ENCODE results near the gene USP9Y. TPM values are rescaled to one million over a fixed set of nuclear protein-coding genes. Genes with fewer than 3 reads are reported as not detected.

Gene USP9Y
- polyA plus RNA-seq, 1 donor (not counting 4 experiments of a cell fraction or from before 2014, with no cell fraction given): not detected

DNA sequence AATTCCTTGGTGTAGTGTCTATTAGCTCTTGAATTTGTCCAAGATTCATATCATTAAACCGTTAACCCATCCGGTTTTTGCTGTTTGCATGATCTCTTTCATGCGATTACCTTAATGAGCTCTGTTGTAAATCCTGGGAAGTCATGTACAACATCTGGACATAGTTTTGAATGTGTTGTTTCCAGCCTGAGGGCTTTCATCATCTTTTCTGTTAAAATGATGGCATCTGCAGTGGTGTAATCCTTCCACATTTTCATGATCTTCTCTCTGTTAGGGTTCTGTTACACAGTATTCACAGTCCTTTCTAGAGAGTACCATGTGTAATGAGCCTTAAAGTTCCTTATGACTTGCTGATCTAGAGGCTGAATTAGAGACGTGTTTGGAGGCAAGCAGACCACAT lies 64.9 kb downstream of the USP9Y start:
- Histone ChIP-seq H3K4me3 (ENCODE audit: control insufficient read depth in 2 of 3, extremely low read depth in 1 of 3, insufficient read depth in 2 of 3, low read depth in 1 of 3, low read length in 3 of 3) (no peak overlapping the region), H2AFZ (ENCODE audit: control insufficient read depth, low read length) (no peak overlapping the region), H4K20me1 (ENCODE audit: control insufficient read depth, extremely low read depth, insufficient read depth, low read length) (no peaks in the 10 kb centered on the region), H3K4me1 (ENCODE audit: control insufficient read depth, extremely low read depth, insufficient read depth, low read length) (no peaks in the 10 kb centered on the region), H3K27me3 (ENCODE audit: control insufficient read depth, extremely low read depth, insufficient read depth, low read length) (no peaks in the 10 kb centered on the region), H3K79me2 (ENCODE audit: control insufficient read depth, insufficient read depth, low read length) (no peaks in the 10 kb centered on the region), H3K9ac (ENCODE audit: control insufficient read depth, extremely low read depth, insufficient read depth, low read length) (no peak overlapping the region), H3K4me2 (ENCODE audit: control insufficient read depth, extremely low read depth, insufficient read depth, low read depth, low read length) (no peak overlapping the region), H3K36me3 (ENCODE audit: control insufficient read depth in 2 of 2, extremely low read depth in 1 of 2, insufficient read depth in 2 of 2, low read length in 2 of 2) (no peaks in the 10 kb centered on the region), H3K27ac (ENCODE audit: control insufficient read depth, insufficient read depth, low read length) (no peak overlapping the region), H3K9me1 (ENCODE audit: control insufficient read depth, extremely low read depth, insufficient read depth, low read length) (no peaks in the 10 kb centered on the region), H3K9me3 (ENCODE audit: control insufficient read depth, low read depth, low read length) (no peaks in the 10 kb centered on the region)
- TF ChIP-seq EZH2 (IDR thresholded peaks at IDR 0.05; ENCODE audit: low read length): no peak
- TF ChIP-seq, protein P1, sequence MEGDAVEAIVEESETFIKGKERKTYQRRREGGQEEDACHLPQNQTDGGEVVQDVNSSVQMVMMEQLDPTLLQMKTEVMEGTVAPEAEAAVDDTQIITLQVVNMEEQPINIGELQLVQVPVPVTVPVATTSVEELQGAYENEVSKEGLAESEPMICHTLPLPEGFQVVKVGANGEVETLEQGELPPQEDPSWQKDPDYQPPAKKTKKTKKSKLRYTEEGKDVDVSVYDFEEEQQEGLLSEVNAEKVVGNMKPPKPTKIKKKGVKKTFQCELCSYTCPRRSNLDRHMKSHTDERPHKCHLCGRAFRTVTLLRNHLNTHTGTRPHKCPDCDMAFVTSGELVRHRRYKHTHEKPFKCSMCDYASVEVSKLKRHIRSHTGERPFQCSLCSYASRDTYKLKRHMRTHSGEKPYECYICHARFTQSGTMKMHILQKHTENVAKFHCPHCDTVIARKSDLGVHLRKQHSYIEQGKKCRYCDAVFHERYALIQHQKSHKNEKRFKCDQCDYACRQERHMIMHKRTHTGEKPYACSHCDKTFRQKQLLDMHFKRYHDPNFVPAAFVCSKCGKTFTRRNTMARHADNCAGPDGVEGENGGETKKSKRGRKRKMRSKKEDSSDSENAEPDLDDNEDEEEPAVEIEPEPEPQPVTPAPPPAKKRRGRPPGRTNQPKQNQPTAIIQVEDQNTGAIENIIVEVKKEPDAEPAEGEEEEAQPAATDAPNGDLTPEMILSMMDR (optimal IDR thresholded peaks at IDR 0.05 in 1 of 3, IDR thresholded peaks at IDR 0.05 in 1 of 3, conservative IDR thresholded peaks at IDR 0.05 in 1 of 3; ENCODE audit: extremely low read depth in 1 of 3, insufficient read depth in 2 of 3, low read length in 3 of 3): no peak
- dilution Hi-C loops (cut with MboI; ENCODE audit: extremely low pct_ligation_motif_present, low sequenced_read_pairs): no loop called here
- DNase-seq (ENCODE audit: low read depth, low spot score) (no peak), FAIRE-seq (no peak)

DNA sequence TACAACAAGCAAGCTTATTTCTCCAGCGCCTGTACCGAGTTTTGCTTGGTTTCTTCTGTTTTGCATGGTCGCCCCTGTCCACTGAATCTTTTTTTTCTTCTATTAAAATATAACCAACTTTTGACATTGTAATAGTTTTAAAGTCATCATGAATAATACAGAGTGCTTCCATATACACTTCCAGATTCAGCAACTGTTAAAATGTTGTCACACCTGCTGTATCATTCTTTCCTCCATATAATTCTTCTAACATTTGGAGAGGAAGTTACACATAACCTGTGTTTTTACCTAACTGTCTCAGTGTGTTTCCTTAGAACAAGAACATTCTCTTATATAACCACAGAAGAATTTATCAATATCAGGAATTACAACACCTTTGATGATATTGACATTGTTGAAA lies 83.5 kb downstream of the USP9Y start:
- no peak for FAIRE-seq
- no peaks in the 10 kb centered on the region for H4K20me1 ChIP-seq (ENCODE audit: control insufficient read depth, extremely low read depth, insufficient read depth, low read length)
- no peaks in the 10 kb centered on the region for H3K27me3 ChIP-seq (ENCODE audit: control insufficient read depth, extremely low read depth, insufficient read depth, low read length)

More for the DNA sequence above, 83.5 kb downstream of the USP9Y start:
- TF ChIP-seq, protein P1 (optimal IDR thresholded peaks at IDR 0.05 in 1 of 3, IDR thresholded peaks at IDR 0.05 in 1 of 3, conservative IDR thresholded peaks at IDR 0.05 in 1 of 3; ENCODE audit: extremely low read depth in 1 of 3, insufficient read depth in 2 of 3, low read length in 3 of 3): no peak
- TF ChIP-seq EZH2 (IDR thresholded peaks at IDR 0.05; ENCODE audit: low read length): no peak
- no peak for DNase-seq (ENCODE audit: low read depth, low spot score)
- Histone ChIP-seq H3K9me1 (ENCODE audit: control insufficient read depth, extremely low read depth, insufficient read depth, low read length) (no peaks in the 10 kb centered on the region), H3K4me3 (ENCODE audit: control insufficient read depth in 2 of 3, extremely low read depth in 1 of 3, insufficient read depth in 2 of 3, low read depth in 1 of 3, low read length in 3 of 3) (no peak overlapping the region), H3K9ac (ENCODE audit: control insufficient read depth, extremely low read depth, insufficient read depth, low read length) (no peak overlapping the region), H2AFZ (ENCODE audit: control insufficient read depth, low read length) (no peak overlapping the region), H3K4me2 (ENCODE audit: control insufficient read depth, extremely low read depth, insufficient read depth, low read depth, low read length) (no peak overlapping the region), H3K79me2 (ENCODE audit: control insufficient read depth, insufficient read depth, low read length) (no peaks in the 10 kb centered on the region), H3K4me1 (ENCODE audit: control insufficient read depth, extremely low read depth, insufficient read depth, low read length) (no peaks in the 10 kb centered on the region), H3K27ac (ENCODE audit: control insufficient read depth, insufficient read depth, low read length) (no peak overlapping the region), H3K9me3 (ENCODE audit: control insufficient read depth, low read depth, low read length) (no peaks in the 10 kb centered on the region), H3K36me3 (ENCODE audit: control insufficient read depth in 2 of 2, extremely low read depth in 1 of 2, insufficient read depth in 2 of 2, low read length in 2 of 2) (no peaks in the 10 kb centered on the region)
- dilution Hi-C loops (cut with MboI; ENCODE audit: extremely low pct_ligation_motif_present, low sequenced_read_pairs): no loop called here
